Amniotic epithelial cell (primary cell): ENCODE results near the gene PRKAR1B.

ENCODE experiments used
- DNase-seq: peaks from one replicate; pipeline ENCODE4 v3.0.0-alpha.2; 2010; ENCODE audit warnings: low read depth

Gene PRKAR1B

DNA sequence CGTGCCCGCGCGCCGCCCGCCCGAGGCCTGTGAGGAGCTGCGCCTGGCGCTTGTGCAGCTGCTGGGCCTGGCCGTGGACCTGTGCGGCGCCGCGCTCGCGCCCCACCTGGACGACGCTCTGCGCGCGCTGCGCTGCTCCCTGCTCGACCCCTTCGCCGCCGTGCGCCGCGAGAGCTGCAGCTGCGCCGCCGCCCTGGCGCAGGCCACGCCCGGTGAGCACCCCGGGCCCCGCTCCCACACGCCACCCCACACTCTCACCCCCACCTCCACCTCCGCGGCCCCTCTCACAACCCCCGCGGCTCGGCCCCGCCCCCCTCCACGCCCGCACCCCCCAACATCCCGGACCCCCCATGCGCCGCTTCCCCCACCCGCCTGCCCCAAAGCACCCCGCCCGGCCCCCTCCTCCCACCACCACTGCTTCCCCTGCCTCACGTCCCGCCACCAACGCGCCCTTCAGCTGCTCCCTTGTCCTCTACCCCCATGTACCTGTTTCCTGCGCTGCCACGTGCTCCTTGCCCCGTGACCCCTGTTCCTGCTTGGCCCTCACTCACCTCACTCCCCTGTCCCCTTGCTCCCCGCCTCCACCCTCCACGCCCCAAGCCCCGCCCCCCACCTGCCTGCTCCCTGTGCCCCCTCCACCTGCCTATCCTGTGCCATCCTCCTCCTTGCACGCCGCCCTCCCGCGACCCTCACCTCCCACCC lies at the start of gene PRKAR1B:
PRKAR1B (minus strand) TSS at position 178 of the 702 bp plus-strand sequence. CDS start 15,776 bp downstream, outside the sequence.
- DNase-seq = no peak

- DNase-seq = no peak
Observed at GRCh38 chr7:776381-776780, 49.3 kb upstream of the PRKAR1B start.

- no peak for DNase-seq
Observed at GRCh38 chr7:774161-775109, 47.4 kb upstream of the PRKAR1B start.

DNA sequence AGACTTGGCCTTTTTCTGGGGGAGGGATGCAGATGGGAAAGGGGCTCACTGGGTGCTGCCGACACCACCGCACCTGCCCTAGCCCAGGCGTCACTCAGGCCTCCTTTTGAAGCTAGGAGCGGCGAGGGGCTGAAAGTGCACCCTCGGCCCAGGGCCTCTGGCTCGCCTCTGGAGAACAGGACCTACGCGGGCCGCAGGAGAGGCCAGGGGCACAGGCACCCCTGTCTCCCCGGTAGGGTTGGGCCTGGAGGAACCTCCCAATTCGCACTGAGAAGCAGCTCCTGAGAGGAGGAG lies 46.5 kb upstream of the PRKAR1B start:
- DNase-seq = no peak

DNA sequence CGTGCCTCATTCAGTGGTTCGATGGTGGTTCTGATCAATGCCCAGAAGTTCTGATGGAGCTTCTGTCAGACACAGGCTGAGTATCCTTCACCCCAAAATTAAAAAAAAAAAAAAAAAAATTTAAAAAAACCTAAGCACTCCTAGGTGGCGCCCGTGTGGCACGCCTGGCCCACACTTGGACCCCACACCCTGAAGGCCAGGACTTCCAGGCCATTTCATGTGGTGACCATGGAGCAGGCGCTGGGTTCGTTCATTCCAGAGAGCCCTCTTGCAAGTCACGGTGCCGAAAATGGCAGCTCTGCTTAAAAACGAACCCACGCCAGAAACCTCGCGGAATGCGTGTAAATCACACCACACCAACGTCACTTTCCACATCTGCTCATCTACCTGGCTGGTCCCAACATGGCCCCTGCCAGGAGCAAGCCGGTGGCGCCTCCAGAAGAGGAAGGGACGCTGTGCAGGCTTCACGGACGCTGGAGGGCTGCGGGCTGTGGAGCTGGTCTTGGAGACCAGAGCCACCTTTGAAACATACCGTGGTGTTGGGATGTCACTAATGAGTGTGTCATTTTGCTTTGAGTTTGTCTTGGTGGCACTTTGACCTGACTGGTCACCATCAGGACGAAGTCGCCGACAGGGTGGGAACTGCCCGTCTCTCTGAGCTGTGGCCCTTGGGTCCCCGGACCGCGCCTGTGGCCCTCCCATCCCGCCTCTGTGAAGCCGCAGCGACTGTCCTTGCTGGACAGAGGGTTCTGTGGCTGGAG lies 46.0 kb upstream of the PRKAR1B start:
- DNase-seq = no peak

- DNase-seq = no peak
Observed at GRCh38 chr7:772392-772791, 45.3 kb upstream of the PRKAR1B start.

- DNase-seq = no peak
Observed at GRCh38 chr7:772005-772294, 44.9 kb upstream of the PRKAR1B start.

- DNase-seq = peak; percentile 77
Observed at GRCh38 chr7:771234-772004, 44.3 kb upstream of the PRKAR1B start.

DNA sequence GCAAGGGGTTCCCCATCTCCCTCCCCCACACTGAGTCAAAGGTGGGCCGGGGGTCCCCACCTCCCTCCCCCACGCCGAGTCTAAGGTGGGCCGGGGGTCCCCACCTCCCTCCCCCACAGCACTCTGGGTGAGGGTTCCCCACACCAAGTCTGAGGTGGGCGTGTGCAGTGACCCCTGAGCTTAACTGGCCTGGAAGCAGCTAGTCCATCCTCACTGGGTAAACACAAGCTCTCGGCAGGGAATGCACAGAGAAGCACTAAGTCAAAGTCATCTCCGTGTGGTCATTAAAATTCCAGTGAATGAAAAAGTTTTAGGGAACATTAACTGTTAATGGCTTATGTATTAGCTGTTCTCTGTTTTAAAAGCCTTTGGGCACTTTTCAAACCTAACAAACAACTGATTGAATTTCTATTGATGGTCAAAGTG lies 43.7 kb upstream of the PRKAR1B start:
- DNase-seq = peak; percentile 43

DNA sequence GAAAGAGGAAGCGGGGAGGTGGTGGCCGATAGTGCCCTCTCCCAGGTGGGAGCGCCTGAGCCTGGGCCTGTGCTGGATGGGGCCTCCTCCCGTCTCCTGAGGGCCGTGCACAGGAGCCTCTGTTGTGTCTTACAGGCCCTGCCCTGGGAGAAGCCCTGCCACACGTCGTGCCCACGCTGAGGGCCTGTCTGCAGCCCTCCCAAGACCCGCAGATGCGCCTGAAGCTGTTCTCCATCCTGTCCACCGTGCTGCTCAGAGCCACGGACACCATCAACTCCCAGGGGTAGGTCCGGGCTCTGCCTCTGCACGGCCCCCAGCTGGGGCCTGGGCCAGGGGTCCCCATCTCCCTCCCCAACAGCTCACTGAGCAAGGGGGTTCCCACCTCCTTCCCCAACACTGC lies 43.3 kb upstream of the PRKAR1B start:
- no peak for DNase-seq

GRCh38 chr7:768881-769504 lies 41.9 kb upstream of the PRKAR1B start:
- peak; percentile 28 for DNase-seq

GRCh38 chr7:767941-768731 lies 41.1 kb upstream of the PRKAR1B start:
- DNase-seq = no peak

GRCh38 chr7:767580-767940 lies 40.5 kb upstream of the PRKAR1B start:
- no peak for DNase-seq

DNA sequence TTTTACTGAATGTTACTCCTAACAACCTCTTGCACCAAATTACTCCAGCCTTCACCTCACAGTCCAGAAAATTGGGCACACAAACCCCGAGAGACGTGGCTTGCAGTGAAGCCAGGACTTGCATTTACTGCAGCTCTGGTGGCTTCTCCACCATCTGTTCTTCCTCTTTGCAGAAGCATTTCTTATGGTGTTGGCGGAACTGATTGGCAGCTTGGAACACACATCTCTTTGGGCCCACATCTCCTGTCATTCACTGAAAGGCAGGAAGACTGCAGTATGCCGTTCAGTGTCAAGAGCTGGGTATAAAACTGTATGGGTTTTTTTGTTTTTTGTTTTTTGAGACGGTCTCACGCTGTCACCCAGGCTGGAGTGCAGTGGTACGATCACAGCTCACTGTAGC lies 38.3 kb upstream of the PRKAR1B start:
- no peak for DNase-seq

GRCh38 chr7:763762-764161 lies 36.7 kb upstream of the PRKAR1B start:
- DNase-seq = no peak

DNA sequence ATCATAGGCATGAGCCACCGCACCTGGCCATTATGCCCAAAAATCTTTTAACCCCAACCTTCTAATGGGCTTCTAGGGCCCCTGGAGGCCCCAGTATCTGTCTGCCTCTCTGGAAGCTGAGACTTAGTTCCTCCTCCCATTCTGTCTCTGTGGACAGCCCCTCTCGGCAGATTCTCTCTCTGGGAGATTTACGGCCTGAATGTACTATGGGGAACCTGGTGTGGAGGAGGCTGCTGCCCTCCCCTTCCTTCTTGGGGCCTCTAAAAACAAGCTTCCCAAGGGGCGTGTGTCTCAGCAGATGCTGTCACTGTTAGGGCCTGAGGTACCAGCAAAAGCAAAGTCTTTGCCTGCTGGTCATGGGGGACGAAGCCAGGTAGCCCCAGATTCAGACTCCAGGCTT lies 35.8 kb upstream of the PRKAR1B start:
- peak; percentile 35 for DNase-seq

- no peak for DNase-seq
Observed at GRCh38 chr7:761631-762030, 34.5 kb upstream of the PRKAR1B start.

DNA sequence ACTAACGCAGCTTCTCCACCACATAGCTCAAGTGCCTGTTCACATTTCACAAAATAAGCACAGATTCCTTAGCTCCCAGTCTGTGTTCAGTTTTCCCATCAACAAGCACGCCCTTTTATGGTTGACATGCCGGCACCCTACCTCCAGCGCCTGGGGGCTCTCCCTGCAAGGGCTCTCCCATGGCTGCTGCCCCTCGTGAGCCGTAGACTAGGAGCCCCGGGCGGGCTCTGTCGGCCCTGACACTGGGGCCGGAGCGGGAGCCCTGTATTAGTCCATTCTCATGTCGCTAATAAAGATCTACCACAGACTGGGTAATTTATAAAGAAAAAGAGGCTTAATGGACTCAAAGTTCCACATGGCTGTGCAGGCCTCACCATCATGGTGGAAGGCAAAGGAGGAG lies 34.0 kb upstream of the PRKAR1B start:
- no peak for DNase-seq

DNA sequence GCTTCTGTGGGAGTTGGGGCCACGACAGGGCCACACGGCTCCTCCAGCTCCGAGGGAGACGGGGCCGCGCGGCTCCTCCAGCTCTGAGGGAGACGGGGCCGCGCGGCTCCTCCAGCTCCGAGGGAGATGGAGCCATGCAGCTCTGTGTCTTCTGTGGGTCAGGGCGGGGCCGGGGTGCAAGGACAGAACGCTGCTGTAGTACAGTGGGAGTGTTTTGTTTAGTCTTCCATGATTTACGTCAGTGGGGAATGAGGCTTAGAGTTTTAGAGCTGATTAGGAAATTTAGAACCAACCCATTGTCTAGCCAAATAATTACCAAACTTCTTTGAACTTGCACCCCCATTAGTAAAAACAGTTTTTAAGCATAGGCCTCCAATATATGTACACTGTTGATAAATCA lies 32.9 kb upstream of the PRKAR1B start:
- peak; percentile 78 for DNase-seq

GRCh38 chr7:759569-759968 lies 32.5 kb upstream of the PRKAR1B start:
- DNase-seq = no peak

GRCh38 chr7:757741-758163 lies 30.7 kb upstream of the PRKAR1B start:
- no peak for DNase-seq
